Retina (tissue), 1 donor: ENCODE results near the gene RCN2.
A peak's percentile ranks its signal among the peaks of the same experiment; 100 is the strongest.
"Not testable (repeated sequence)": the region's sequence is repeated elsewhere in the genome, so short reads cannot be mapped to it uniquely, and the experiment has no call there.

ENCODE experiments used
- DNase-seq: peaks from one replicate; pipeline ENCODE4 v3.0.0-alpha.2; 2016

The RCN2 gene

DNA sequence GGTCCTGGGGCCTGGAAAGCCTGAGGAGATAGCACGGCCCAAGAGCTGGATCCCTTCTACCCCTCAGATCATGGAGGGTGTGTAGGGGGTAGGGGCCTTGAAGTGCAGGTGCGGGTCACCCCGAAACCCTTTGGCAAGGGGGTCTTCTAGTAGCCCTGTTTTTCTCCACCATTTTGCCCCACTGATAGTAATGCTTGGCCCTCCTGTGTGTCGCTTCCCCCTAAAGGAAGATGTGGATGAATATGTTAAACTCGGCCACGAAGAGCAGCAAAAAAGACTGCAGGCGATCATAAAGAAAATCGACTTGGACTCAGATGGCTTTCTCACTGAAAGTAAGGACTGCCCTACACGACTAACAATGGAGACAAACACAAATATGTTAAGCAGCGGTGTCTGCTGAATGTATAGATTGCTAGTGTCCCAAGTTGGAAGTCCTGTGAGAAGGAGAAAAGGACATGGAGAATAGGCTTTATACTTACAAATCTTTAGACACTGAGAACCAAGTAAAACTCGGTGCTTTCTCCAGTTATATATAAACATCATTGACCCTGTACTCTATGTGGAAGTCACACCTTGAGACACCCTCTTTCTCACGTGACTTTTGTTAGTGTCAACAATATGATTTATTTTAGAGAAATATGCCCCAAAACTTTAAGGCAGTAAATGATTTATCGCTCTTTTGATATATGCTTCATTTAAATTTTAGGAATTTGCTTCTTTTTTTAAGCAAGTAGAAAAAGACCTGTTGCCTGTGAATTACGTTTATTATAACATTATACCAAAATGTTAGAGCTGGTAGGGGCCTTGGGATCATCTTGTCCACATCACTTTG is 802 bp downstream of the RCN2 start:
- DNase-seq, result peak; percentile 71

DNA sequence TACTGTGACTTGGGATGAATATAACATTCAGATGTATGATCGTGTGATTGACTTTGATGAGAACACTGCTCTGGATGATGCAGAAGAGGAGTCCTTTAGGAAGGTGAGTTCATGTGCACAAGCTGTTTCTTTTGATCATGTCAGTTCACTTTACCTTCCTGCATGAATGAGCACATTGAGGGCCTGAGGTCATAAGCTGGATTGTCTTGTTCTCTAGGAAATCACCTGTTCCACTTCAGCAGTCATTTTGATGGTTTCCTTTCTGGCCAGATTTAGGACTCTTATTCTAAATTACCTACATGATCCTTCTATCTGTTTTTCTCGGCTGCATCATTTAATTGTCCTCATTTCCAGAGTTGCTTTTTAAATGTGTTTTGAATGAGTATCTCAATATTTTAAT is 4.1 kb downstream of the RCN2 start:
- no peak for DNase-seq

DNA sequence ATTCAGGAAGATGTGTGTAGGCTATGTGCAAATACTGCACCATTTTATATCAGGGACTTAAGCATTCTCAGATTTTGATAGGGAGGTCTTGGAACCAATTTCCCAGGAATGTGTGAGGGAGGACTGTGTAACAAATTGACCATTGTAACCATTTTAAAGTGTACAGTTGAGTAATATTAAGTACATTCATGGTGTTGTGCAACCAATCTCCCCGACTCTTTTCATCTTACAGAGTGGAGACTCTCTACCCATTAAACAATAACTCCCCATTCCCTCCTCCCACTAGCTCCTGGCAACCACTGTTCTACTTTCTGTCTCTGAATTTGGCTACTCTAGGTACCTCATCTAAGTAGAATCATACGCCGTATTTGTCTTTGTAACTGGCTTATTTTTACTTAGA is 5.1 kb downstream of the RCN2 start:
- DNase-seq, result no peak

DNA sequence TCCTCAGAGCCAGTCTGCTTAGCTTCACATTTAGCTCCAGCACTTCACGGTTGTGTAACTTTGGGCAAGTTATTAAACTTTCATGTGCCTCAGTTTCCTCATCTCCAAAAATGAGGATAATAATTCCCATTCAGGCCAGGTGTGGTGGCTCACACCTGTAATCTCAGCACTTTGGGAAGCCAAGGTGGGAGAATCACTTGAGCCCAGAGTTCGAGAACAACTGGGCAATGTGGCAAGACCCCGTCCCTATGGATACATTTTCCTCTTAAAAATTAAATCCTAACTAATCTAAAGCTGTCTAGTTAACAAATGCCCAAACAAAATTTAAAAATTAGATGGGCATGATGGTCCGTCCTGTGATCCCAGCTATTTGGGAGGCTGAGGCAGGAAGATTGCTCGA is 7.2 kb downstream of the RCN2 start:
- no peak for DNase-seq

DNA sequence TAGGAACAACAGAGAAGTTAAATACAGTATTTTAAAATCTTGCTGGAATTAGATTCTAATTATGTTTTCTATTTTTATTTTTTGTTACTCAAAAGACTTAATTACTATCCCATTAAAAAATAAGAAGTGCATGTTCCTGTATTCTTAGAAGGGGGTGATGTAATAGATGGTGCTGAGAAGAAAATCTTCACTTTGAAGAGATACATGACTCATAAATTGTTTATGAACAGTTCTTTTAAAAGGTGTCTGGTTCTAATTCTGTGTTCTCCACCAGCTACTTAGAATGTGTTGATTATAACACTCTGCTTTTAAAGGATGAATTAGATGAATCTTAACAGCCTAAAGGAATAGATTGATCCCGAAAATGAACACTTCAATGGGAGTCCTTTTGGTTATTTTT is 8.2 kb downstream of the RCN2 start:
- no peak for DNase-seq

DNA sequence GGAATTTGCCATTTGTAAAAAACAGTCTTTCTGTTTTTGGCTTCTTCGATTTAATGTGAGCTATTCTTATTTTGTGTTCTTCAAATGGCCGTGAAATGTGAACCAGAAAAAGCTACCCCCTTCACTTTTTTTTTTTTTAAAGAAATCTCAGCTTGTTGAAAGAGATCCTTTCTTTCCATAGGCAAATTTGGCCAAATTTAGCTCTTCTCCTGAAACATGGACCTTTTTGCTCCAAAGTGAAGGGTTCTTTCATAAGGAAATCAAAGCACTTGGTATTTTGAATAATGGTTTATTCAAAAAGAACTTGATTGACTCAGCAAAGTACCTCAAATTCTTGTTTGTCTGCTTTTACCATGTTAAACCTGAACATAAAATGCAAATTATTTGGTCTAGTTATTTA is 10.1 kb downstream of the RCN2 start:
- no peak for DNase-seq

DNA sequence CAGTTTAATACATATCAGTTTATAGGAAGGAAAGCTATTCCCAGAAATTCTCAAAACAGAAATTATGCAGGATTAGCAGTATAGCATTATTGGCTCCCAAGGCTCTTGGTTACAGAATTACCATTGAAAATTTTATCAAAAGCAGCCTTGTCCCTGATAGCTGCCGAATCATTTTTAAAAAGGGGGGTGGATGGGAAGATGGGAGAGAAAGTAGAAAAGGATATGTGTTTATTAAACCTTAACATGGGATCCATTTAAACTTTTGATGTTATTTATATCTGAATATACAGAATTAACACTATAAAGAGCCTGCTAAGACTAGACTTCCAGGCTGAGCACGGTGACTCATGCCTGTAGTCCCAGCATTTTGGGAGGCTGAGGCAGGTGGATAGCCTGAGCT is 10.8 kb downstream of the RCN2 start:
- no peak for DNase-seq

DNA sequence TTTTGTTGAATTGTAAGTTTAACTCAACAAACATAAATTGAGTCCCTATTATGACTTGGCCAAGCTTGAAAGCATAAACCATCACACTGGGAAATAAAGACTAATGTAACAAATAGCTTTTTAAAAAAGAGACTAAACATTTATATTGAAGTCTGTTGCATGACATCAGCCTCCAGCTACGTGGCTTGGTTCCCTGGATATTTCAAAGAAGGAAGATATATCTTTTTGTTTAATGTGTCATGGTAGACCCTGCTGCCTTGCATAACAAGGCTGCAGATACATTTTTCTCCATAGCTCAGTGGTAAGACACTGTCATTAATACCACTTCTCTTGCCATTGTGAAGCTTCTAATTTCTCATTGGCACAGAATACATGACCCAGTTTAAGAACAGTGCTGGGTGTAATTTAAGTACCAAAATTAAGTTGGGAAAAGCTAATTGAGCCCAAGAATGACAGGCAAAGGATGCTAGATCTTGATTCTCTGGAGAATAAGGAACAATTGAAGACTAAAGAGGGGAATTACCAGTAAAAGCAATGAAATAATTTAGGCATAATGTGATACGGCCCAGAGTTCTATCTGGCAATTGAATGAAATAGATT is 14.0 kb downstream of the RCN2 start:
- no peak for DNase-seq

DNA sequence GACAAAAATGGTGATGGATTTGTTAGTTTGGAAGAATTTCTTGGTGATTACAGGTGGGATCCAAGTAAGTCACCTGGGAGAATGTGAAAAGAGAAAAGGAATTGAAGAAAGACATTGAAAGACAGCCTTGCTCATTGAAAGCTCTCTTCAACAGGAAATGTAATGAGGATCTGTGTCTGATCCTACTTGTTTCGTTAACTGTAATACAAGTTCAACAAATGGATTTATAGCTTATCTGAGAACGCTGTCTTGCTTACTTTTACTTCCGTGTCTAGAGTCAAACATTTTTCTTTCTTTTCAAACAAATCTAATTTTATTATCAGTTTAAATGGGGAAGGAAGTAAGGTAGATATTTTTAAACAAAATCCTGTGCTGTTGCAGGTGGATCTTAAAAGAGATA is 15.9 kb downstream of the RCN2 start:
- DNase-seq, result no peak

DNA sequence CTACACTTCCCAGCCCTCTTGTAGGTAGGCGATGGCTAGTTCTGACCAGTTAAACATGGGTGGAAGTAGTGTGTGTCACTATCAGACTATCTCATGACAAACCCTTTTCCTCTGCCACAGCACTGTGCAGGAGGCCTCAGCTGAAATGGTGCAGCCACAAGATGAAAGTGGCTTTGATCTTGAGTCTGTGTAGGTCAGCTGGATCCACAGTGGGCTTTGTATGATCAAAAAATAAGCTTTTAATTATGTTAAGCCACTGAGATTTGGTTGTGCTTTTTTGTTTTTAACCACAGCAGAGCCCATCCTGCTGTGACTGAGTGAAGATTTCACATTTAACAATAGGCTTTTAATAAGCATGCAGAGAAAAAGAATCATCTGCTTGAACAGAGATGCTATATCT is 19.7 kb downstream of the RCN2 start:
- no peak for DNase-seq

DNA sequence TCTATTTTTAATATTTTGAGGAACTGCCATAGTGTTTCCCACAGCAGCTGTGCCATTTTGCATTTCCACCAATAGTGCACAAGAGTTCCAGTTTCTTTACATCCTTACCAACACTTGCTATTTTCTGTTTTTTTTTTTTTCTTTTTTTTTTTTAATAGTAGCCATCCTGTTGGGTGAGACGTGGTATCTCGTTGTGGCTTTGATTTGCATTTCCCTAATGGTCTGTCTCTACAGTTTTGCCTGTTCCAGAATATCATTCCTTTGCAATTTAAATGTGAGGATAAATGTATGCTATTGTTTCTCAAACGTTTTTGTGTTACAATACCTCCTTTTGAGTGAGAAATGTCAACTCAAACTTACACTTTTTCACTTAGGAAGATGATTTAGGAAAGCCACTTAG is 22.4 kb downstream of the RCN2 start:
- DNase-seq, result no peak

DNA sequence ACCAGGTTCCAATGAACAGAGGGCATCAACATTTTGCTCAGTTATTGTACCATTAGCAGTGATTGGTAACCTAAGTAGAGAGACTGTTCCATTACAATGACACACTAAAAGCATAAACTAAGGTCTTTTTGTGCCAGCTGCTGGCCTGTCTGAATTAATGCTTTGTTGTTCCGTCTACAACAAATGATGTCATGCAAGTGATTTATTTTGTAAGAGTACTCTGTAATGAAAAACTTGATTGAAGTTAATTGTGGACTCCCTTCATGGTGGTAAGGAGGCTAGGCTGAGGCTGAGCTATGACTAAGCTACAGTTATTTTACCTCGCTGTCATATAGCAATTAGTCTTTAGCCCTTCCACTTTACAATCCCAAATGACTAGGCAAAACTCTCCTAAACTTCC is 23.2 kb downstream of the RCN2 start:
- DNase-seq, result no peak

DNA sequence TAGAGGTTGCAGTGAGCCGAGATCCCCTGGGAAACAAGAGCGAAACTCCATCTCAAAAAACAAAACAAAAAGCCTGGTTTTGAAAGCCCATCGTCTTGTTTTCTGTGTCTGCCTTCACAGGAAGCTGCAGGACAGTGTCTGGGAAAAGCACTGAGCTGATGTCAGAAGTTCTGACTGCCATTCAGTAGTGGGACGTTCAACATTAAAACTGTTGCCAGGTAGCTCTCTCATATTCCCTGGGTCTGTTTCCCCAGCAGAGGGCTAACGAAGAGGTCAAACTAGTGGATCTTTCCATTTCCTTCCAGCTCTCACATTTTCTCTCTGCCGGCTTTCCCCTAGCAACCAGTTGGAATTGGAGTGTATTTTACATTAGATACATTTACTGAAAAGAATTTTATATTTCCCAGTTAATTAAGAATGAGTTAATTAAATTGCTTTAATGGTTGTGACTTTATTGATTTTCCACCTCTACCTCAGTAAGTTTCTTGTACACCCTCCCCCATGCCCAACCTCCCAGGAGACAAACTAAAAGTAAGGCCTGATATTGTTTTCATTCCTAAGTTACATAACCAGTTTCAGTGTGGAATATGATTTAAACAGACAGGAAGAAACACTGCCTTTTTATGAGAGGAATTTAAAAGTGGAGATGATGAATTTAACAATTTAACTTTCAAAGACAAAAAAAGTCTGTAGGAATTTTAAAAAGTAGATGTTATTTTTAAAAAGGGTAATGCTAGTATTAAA is 29.9 kb downstream of the RCN2 start:
- DNase-seq, result no peak

DNA sequence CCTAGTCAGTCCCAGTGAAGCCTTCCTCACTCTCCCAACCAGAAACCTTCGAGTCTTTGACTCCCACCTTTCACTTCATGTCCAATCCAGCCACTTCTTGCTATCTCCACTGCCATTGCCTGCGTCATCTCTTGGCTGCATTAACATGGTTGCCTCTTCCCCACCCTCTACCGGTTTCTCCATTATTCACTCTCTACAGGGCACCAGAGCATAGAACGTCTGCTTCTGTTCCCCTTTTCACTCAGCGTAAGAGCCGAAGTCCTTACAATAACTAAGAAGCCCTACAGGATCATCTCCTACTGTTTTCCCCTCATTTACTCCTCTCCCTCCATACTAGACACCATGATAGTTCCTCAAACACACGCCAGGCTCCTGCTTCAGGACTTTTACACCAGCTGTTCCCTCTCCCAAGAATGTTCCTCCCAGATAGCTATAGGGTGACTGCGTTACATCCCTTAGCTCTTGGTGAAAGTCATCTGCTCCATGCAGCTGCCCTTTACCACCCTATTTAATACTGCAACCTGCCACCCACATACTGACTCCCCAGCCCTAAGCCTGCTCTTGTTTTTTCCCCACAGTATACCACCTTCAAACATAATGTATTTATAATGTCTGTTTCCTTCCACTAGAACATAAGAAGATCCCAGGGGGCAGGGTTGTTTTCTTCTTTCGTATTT is 30.9 kb downstream of the RCN2 start:
- DNase-seq, result no peak

DNA sequence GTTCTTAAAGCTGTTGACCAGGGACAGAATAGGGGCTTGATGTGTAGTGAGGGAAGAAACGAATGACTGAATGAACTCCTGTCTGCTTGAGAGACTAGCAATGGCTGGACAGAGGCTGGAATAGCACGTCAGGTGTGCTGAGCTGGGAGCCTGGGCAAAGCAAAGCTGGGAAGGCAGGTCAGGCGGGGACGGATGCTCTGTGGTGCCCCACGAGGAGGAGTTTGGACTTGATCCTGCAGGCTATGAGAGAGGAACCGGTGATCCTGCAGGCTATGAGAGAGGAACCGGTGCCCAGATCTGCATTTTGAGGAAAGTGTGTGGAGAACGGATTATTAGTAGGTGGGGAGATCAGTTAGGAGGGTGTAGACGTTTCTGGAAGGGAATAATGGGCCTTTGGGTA is 32.0 kb downstream of the RCN2 start:
- no peak for DNase-seq

DNA sequence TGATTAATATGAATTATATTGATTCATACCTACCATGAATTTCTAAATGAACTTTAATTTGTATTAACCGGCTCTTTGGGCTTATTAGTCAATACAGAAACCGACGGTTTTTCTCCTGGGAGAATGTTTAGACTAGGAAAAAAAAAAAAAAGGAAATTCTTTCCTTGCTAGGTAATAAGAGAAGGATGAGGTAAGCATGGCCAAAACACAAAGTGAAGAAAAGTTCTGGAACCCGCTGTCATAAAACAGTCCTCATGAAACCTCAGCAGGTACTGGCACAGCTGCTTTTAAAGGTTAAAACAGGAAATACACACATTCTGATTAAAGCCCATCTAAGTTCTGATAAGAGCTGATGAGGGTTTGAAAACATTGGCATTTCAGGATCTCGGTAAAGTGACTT is 32.6 kb downstream of the RCN2 start:
- no peak for DNase-seq

DNA sequence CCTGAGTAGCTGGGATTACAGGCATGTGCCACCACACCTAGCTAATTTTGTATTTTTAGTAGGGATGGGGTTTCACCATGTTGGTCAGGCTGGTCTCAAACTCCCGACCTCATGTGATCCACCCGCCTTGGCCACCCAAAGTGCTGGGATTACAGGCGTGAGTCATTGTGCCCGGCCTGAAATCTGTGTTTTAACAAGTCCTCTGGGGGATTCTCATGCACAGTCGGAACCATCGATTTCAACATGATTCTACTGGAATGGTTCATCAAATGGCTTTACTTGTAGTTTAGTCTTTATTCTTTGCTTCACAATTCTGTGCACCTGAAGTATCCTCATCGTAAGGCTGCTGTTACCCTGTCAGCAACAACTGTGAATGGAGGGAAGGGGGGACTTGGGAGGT is 34.5 kb downstream of the RCN2 start:
- not testable (repeated sequence) for DNase-seq

DNA sequence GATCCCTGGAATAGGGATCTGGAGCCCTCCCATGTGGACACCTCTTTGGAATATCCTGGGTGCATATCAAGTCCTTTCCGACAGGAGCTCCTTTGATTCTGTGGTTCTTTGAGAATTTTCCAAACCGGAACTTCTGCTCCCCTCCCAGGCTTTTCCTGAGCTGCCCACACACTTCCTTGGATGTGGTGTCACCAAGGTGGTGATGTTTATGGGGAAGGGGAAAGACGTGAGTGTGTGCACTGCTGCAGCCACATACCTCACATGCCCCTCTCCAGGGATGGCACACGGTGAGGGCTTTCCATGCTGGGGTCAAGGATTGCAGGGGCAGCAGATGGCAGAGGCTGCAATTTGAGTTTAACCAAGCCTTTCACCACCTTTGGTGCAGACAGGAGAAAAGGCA is 35.5 kb downstream of the RCN2 start:
- DNase-seq, result no peak

DNA sequence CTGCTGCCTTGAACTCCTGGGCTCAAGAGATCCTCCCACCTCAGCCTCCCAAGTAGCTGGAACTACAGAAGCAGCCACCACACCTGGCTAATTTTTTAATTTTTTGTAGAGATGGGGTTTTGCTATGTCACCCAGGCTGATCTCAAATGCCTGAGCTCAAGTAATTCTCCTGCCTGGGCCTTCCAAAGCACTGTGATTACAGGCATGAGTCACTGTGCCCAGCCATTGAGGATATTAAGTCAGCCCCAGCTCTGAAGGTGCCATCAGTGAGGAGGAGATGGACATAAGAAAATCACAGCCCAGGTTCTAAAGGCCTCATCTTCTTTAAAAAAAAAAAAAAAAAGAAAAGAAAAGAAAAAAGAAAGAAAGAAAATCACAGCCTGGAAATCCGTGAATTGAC is 36.8 kb downstream of the RCN2 start:
- no peak for DNase-seq

DNA sequence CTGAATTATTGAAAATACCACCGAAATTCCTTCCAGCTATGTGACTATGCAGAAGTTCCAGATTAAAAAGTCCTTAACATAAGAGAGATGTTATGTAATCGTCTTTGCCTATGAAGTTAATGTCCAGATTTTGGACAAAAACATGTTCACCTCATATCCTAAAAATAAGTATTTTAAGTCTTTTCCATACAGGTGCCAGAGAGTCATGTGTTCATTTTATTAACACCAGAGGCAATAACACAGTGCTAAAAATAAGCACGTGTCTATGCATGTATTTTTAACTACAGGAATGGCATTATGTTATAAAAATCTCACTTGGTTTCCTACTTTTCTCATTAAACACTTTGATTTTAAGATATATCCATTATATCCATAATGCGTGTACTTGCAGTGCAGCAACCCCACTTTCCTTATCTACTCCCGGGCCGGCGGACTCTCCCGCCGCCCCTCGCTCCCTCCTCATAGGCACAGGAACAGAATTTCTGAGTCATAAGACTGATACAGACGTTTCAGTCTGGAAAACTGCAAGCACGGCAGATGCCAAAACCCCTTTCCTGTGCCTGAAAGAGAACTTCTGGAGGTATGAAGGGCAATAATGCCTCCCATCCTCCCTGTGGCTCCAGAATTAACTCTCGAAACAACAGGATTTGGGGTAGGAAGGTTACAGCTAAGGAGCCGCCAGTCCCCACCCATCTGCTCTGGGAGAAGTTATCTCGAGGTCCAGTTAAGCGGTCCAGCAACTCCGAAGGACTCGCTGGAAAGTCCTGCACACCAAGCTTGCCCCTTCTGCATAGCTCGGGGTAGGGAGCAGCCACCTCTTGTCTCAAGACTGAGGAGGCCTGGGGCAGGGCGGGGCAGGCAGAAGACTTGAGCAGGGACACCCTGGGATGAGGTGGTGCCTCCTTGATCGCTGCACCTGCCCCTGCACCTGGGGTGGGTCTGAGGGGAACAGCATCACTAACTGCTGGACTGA is 41.1 kb downstream of the RCN2 start:
- DNase-seq, result no peak

DNA sequence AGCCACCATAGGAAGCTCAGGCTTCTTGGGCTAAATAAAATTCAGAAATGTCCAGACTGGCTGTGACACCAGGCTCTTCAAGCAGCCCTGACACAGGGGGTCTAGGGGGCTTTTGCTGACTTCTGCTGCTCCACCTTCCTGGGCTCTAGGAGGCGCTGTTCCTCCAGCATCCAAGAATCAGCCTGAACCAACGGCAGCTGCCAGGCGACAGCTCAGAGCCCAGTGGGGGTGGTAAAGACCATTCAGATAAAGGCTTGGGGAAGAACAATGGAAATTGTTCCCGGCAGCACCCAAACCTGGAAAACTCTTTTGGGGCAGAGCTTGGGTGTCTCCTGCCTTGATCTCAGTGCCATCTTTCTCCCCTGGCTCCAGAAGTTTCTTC is 41.8 kb downstream of the RCN2 start:
- DNase-seq, result peak; percentile 65

DNA sequence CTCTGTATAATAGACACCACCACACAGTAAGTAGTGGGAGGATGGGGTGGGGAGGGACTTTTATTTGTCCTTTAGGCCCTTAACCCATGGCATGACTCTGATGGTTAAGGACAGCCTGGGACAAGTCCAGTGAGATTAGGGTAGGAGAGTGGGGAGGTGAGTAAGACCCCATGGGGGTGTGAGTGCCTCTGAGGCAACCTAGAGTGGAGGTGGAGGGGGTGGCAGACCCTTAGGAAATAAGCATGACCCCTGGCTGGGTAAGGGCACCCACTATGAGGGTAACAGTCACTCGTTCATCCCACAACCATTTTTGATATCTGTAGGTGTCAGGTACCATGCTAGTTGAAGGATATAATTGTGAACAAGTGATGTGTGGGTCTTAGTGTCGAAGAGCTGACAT is 42.4 kb downstream of the RCN2 start:
- no peak for DNase-seq
